ENCODE results near the gene GNGT2.

- no peak for TF ChIP-seq YY1 (IDR thresholded peaks at IDR 0.05; ENCODE audit: insufficient read depth, insufficient read length)
- no peak for TF ChIP-seq SUZ12 (IDR thresholded peaks at IDR 0.05; ENCODE audit: extremely low read depth, insufficient read depth, insufficient read length)
- no peak for TF ChIP-seq ZNF274 (IDR thresholded peaks at IDR 0.05; ENCODE audit: low read depth, low read length)
These were observed 6.1 kb upstream of the GNGT2 start for GRCh38 chr17:49216482-49216881.

Measured in NT2/D1 (cell line).